SK-N-SH (cell line): ENCODE results near the gene ISCA1. TPM values are rescaled to one million over a fixed set of nuclear protein-coding genes. Genes with fewer than 3 reads are reported as not detected.

ENCODE experiments used
- CTCF ChIA-PET: fragments of 300-600, 350-600 bp; formaldehyde crosslinking; extraction: SDS; loops from one replicate; lab custom pipeline; 2021; lab: Yijun Ruan, JAX
- POLR2A ChIA-PET: fragments of 350-600 bp; sonication (Branson Sonifier 250); formaldehyde crosslinking; extraction: SDS; loops from one replicate; lab custom pipeline; 2020; ENCODE audit warnings: antibody characterized with exemption, inconsistent platforms; lab: Yijun Ruan, JAX
- DNase-seq: peaks from one replicate; pipeline ENCODE4 v3.0.0; 2012
- H2AFZ ChIP-seq: fragments of 200-600 bp; sonication (generic); 2 replicates; pipeline ENCODE4 v1.8.1; 2016; ENCODE audit warnings: antibody characterized with exemption, mild to moderate bottlenecking, low read depth
- H3F3A ChIP-seq: fragments of 200-600 bp; sonication (generic); replicated peaks from 2 replicates; pipeline ENCODE3; 2016; ENCODE audit warnings: antibody characterized with exemption, mild to moderate bottlenecking; ENCODE audit not compliant: insufficient read depth
- H3K27ac ChIP-seq, 2 experiments: fragments of 200-500 bp in 1 of 2; fragments of 200-600 bp in 1 of 2; sonication (Bioruptor generic) in 1 of 2; sonication (generic), shearing (Covaris generic) in 1 of 2; 2 replicates each; pipeline versions ENCODE4 v1.5.1 to v1.6.1; 2014 to 2016; ENCODE audit warnings: low read depth in 2 of 2, inconsistent platforms in 1 of 2, low read length in 1 of 2, mild to moderate bottlenecking in 1 of 2, mixed read lengths in 1 of 2
- H3K27me3 ChIP-seq: fragments of 200-600 bp; sonication (generic), shearing (Covaris generic); 2 replicates; pipeline ENCODE4 v1.6.1; 2016; ENCODE audit warnings: mixed run types; ENCODE audit not compliant: insufficient read depth
- H3K36me3 ChIP-seq, 2 experiments: fragments of 200-500 bp in 1 of 2; fragments of 200-600 bp in 1 of 2; sonication (Bioruptor generic) in 1 of 2; sonication (generic) in 1 of 2; replicated peaks in 1 of 2; 2 replicates each; pipeline versions ENCODE3 to v1.5.1; 2014 to 2016; ENCODE audit warnings: low read length in 1 of 2, mild to moderate bottlenecking in 1 of 2; ENCODE audit not compliant: insufficient read depth in 2 of 2, control insufficient read depth in 1 of 2
- H3K4me1 ChIP-seq, 2 experiments: fragments of 200-500 bp in 1 of 2; fragments of 200-600 bp in 1 of 2; sonication (Bioruptor generic) in 1 of 2; sonication (generic), shearing (Covaris generic) in 1 of 2; 2 replicates each; pipeline versions ENCODE4 v1.5.1 to v1.6.1; 2014 to 2016; ENCODE audit warnings: low read depth in 1 of 2, low read length in 1 of 2, mixed run types in 1 of 2; ENCODE audit not compliant: insufficient read depth in 2 of 2, control insufficient read depth in 1 of 2
- H3K4me2 ChIP-seq: fragments of 200-600 bp; sonication (generic), shearing (Covaris generic); 2 replicates; pipeline ENCODE4 v1.6.1; 2017; ENCODE audit warnings: mixed run types
- H3K4me3 ChIP-seq, 2 experiments: fragments of 200-500 bp in 1 of 2; fragments of 200-600 bp in 1 of 2; sonication (Bioruptor generic) in 1 of 2; sonication (generic), shearing (Covaris generic) in 1 of 2; 2 replicates each; pipeline versions ENCODE4 v1.5.1 to v1.8.1; 2014 to 2016; ENCODE audit warnings: low read depth in 2 of 2, inconsistent platforms in 1 of 2, low read length in 1 of 2, mild to moderate bottlenecking in 1 of 2, mixed read lengths in 1 of 2, moderate library complexity in 1 of 2
- H3K79me2 ChIP-seq: fragments of 200-600 bp; sonication (generic); 2 replicates; pipeline ENCODE4 v1.8.1; 2017; ENCODE audit warnings: mild to moderate bottlenecking; ENCODE audit not compliant: insufficient read depth
- H3K9ac ChIP-seq: fragments of 200-600 bp; sonication (generic); 2 replicates; pipeline ENCODE4 v1.6.1; 2017; ENCODE audit warnings: mixed run types
- H3K9me2 ChIP-seq: fragments of 200-600 bp; sonication (generic); 2 replicates; pipeline ENCODE4 v1.6.1; 2017; ENCODE audit warnings: mixed run types
- H3K9me3 ChIP-seq: fragments of 200-600 bp; sonication (generic); 2 replicates; pipeline ENCODE4 v1.6.1; 2017; ENCODE audit warnings: mixed run types, mild to moderate bottlenecking, moderate library complexity
- H4K20me1 ChIP-seq: fragments of 200-600 bp; sonication (generic); 2 replicates; pipeline ENCODE4 v1.6.1; 2017; ENCODE audit warnings: mild to moderate bottlenecking, mixed run types; ENCODE audit not compliant: insufficient read depth
- CHD2 ChIP-seq: fragments of 150-350 bp; IDR thresholded peaks from 2 replicates; pipeline ENCODE4 v1.6.1; 2018; ENCODE audit warnings: low read length; ENCODE audit not compliant: partially characterized antibody
- CTCF ChIP-seq: fragments of 200-600 bp; sonication (generic); IDR thresholded peaks from 2 replicates; pipeline ENCODE4 v1.6.1; 2017; ENCODE audit warnings: antibody characterized with exemption, mild to moderate bottlenecking, moderate library complexity
- EP300 ChIP-seq, 2 experiments: IDR thresholded peaks; 2 replicates each; pipeline versions ENCODE4 v1.4.0 to v1.6.1; 2012; ENCODE audit warnings: borderline replicate concordance in 1 of 2, low read depth in 1 of 2, low read length in 1 of 2
- EZH2phosphoT487 ChIP-seq: fragments of 200-600 bp; sonication (generic); IDR thresholded peaks from 2 replicates; pipeline ENCODE4 v1.6.1; 2017; ENCODE audit warnings: low read depth, mixed run types, mild to moderate bottlenecking, antibody characterized with exemption, moderate library complexity, borderline replicate concordance
- FOSL2 ChIP-seq: IDR thresholded peaks from 2 replicates; pipeline ENCODE4 v1.4.0; 2012; ENCODE audit warnings: low read depth, mild to moderate bottlenecking, moderate library complexity, borderline replicate concordance
- GATA2 ChIP-seq: sonication (generic); formaldehyde crosslinking; IDR thresholded peaks from 2 replicates; pipeline ENCODE4 v1.5.0; 2020; ENCODE audit warnings: mild to moderate bottlenecking, missing genetic modification reagents
- JUND ChIP-seq: IDR thresholded peaks from 2 replicates; pipeline ENCODE4 v1.4.0; 2012
- MEF2A ChIP-seq: IDR thresholded peaks from 2 replicates; pipeline ENCODE4 v1.4.0; 2012; ENCODE audit warnings: low read depth, borderline replicate concordance
- NFIC ChIP-seq: IDR thresholded peaks from 2 replicates; pipeline ENCODE4 v1.4.0; 2012; ENCODE audit warnings: borderline replicate concordance
- RAD21 ChIP-seq: IDR thresholded peaks from 2 replicates; pipeline ENCODE4 v1.6.1; 2012; ENCODE audit warnings: mild to moderate bottlenecking, low read length
- RCOR1 ChIP-seq: fragments of 150-350 bp; IDR thresholded peaks from 2 replicates; pipeline ENCODE4 v1.6.1; 2017; ENCODE audit warnings: antibody characterized with exemption, low read length
- RXRA ChIP-seq: IDR thresholded peaks from 2 replicates; pipeline ENCODE4 v1.4.0; 2012; ENCODE audit warnings: low read depth, mild to moderate bottlenecking, borderline replicate concordance
- SIN3A ChIP-seq: IDR thresholded peaks from 2 replicates; pipeline ENCODE4 v1.6.1; 2012; ENCODE audit warnings: low read depth, mild to moderate bottlenecking, low read length, moderate library complexity, borderline replicate concordance
- TAF1 ChIP-seq: IDR thresholded peaks from 2 replicates; pipeline ENCODE4 v1.6.1; 2012; ENCODE audit warnings: low read depth, mild to moderate bottlenecking, low read length, moderate library complexity, borderline replicate concordance
- TEAD4 ChIP-seq: IDR thresholded peaks from 2 replicates; pipeline ENCODE4 v1.4.0; 2012; ENCODE audit warnings: mild to moderate bottlenecking, borderline replicate concordance; ENCODE audit not compliant: insufficient read depth
- USF2 ChIP-seq: fragments of 150-350 bp; IDR thresholded peaks from 2 replicates; pipeline ENCODE4 v1.6.1; 2017; ENCODE audit warnings: antibody characterized with exemption, low read length, low read depth, borderline replicate concordance
- YY1 ChIP-seq: IDR thresholded peaks from 2 replicates; pipeline ENCODE4 v1.4.0; 2012; ENCODE audit warnings: low read depth, mild to moderate bottlenecking
- WGBS: methylation state at CpG from one replicate; pipeline ENCODE4 v1.1.6; 2017; ENCODE audit warnings: low lambda C conversion rate; 5-methylcytosine and 5-hydroxymethylcytosine counted together
- polyA plus RNA-seq, 3 experiments: library from polyadenylated mRNA; depleted of rRNA; stranded (reverse); fragments of >200 nt; gene quantifications; 2 replicates each; pipeline ENCODE4 v1.2.3, GENCODE V29; 2012
- TF ChIP-seq, protein P1 (sequence below): IDR thresholded peaks from 2 replicates; pipeline ENCODE4 v1.4.0; 2012; ENCODE audit warnings: low read depth, borderline replicate concordance

ISCA1 gene
- polyA plus RNA-seq, 1 of the 3 experiments (the other 2 are of a cell fraction), result 10.9 TPM

- 68% methylated on average over 2 of the region's 2 CpGs for WGBS
- Histone ChIP-seq H3K9me3 (no peaks in the 10 kb centered on the region), H2AFZ (no peak overlapping the region), H3K4me3 (no peak overlapping the region), H3K36me3 (peaks cover 0 to 4% of the 10 kb centered on the region in 2 experiments), H3K27me3 (no peaks in the 10 kb centered on the region), H3K9ac (no peak overlapping the region), H4K20me1 (no peaks in the 10 kb centered on the region), H3K79me2 (no peaks in the 10 kb centered on the region), H3K9me2 (no peaks in the 10 kb centered on the region), H3K4me2 (no peak overlapping the region), H3F3A (no peaks in the 10 kb centered on the region), H3K4me1 (peaks cover 0 to 5% of the 10 kb centered on the region in 2 experiments; a peak in 1 of 4 replicates), H3K27ac (no peak overlapping the region)
- POLR2A ChIA-PET, result no interaction called here
- TF ChIP-seq TEAD4 (no peak), EP300 (IDR thresholded peaks at IDR 0.05; ENCODE audit: borderline replicate concordance in 1 of 2, low read depth in 1 of 2, low read length in 1 of 2) (no peak), USF2 (no peak), CHD2 (no peak), RCOR1 (no peak), YY1 (no peak), SIN3A (no peak), JUND (no peak), RAD21 (no peak)
- TF ChIP-seq, protein P1, sequence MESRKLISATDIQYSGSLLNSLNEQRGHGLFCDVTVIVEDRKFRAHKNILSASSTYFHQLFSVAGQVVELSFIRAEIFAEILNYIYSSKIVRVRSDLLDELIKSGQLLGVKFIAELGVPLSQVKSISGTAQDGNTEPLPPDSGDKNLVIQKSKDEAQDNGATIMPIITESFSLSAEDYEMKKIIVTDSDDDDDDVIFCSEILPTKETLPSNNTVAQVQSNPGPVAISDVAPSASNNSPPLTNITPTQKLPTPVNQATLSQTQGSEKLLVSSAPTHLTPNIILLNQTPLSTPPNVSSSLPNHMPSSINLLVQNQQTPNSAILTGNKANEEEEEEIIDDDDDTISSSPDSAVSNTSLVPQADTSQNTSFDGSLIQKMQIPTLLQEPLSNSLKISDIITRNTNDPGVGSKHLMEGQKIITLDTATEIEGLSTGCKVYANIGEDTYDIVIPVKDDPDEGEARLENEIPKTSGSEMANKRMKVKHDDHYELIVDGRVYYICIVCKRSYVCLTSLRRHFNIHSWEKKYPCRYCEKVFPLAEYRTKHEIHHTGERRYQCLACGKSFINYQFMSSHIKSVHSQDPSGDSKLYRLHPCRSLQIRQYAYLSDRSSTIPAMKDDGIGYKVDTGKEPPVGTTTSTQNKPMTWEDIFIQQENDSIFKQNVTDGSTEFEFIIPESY, result no peak
- CTCF ChIA-PET, result interaction anchor here (1.1 to 1.4 kb wide), 3 partner anchors 18 to 25 kb away, joined by 3 to 4 read pairs (median 3); partner anchors contain the start of gene ISCA1
- no peak for DNase-seq
Measured at GRCh38 chr9:86257391-86257790, 24.9 kb downstream of the ISCA1 start.

DNA sequence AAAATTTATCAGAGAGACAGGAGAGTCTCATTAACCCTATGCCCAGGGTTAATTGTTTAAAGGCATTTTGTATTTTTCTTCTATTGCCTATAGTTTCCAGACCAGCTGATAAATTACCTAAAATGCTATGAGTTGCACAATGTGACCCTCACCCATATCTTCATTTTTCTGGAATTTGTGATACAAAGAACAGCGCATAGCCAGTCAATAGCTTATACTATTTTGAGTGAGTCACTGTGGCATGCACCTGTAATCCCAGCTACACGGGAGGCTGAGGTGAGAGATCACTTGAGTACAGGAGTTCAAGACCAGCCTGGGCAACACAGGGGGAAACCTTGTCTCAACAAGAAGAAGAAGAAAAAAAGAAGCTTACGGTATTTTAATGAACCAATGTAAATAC is 25.7 kb downstream of the ISCA1 start:
- Histone ChIP-seq H3K4me3 (no peak overlapping the region), H3K79me2 (no peaks in the 10 kb centered on the region), H3K36me3 (no peaks in the 10 kb centered on the region), H3K9ac (no peak overlapping the region)
- TF ChIP-seq GATA2 (CRISPR knock-in tag), result no peak
- no peak for TF ChIP-seq RXRA
- TF ChIP-seq TAF1, result no peak
- no peak for TF ChIP-seq NFIC
- no peak for TF ChIP-seq TEAD4
- TF ChIP-seq CTCF, result no peak
- TF ChIP-seq MEF2A, result no peak
- no peak for TF ChIP-seq RAD21
- TF ChIP-seq FOSL2, result no peak
- TF ChIP-seq EZH2phosphoT487, result no peak
- TF ChIP-seq, all 33 proteins: peak for 0
- Histone ChIP-seq H4K20me1 (no peaks in the 10 kb centered on the region), H3K9me3 (no peaks in the 10 kb centered on the region), H3K9me2 (no peaks in the 10 kb centered on the region), H3K4me1 (peaks cover 0 to 5% of the 10 kb centered on the region in 2 experiments; a peak in 1 of 4 replicates), H3K27me3 (no peaks in the 10 kb centered on the region), H2AFZ (no peak overlapping the region), H3K4me2 (no peak overlapping the region), H3K27ac (no peak overlapping the region), H3F3A (no peaks in the 10 kb centered on the region)
- 98% methylated on average over 3 of the region's 3 CpGs for WGBS
- CTCF ChIA-PET, result interaction anchor here (1.1 to 1.2 kb wide), 2 partner anchors 19 to 26 kb away, joined by 3 to 4 read pairs; partner anchors contain the start of gene ISCA1
- POLR2A ChIA-PET, result no interaction called here
- no peak for DNase-seq
